ENCODE measurements around the gene NDUFS6.

The NDUFS6 gene

DNA sequence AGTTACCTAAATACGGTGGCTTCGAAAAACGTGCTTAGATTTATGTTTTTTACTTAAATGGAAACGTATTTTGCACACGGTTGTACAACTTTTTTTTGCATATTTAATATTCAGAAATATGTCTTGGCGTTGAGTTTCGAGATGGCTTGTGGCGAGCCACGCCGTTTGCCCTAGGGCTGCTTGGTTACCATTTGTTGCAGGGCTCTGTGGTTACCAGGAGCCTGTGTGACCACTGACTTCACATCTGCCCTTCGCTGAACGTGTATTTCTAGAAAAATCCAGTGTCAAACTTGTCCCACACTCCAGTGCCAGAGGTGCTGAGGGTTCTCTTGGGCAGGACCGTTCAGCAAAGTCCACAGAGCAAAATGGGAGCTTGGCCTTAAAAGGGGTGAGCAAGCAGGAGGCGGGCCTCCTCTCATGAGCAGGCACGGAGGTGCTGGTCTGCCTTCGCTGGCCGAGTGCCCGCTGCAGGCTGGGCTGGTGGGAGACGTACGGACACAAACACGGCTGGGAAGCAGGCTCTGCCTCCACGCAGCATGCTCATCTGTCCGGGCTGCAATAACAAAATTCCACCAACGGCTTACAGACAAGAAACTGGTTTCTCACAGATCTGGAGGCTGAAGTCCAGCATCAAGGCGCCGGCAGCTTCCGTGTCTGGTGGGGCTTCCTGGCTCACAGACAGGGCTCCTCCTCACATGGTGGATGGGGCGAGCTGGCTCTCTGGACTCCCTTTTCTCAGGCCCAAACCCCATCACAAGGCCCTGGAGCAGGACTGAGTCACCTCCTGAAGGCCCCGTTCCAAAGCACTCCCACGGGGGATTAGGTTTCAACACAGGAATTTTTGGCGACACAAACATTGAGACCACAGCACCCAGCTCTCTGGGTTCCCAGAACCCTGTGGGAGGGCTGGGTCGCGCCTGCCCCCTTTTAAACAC is 7.0 kb upstream of the NDUFS6 start:
- TF ChIP-seq NFIC (IDR thresholded peaks at IDR 0.05) (no peak), TAF1 (IDR thresholded peaks at IDR 0.05; ENCODE audit: low read depth) (no peak), TCF12 (IDR thresholded peaks at IDR 0.05; ENCODE audit: low read depth) (no peak), EP300 (IDR thresholded peaks at IDR 0.05; ENCODE audit: borderline replicate concordance) (no peak), CREB1 (IDR thresholded peaks at IDR 0.05; ENCODE audit: low read depth) (no peak), CEBPB (IDR thresholded peaks at IDR 0.05) (no peak), YY1 (IDR thresholded peaks at IDR 0.05; ENCODE audit: low read depth) (no peak), RAD21 (IDR thresholded peaks at IDR 0.05; ENCODE audit: low read depth) (no peak), TEAD4 (IDR thresholded peaks at IDR 0.05) (no peak), ZBTB7A (IDR thresholded peaks at IDR 0.05; ENCODE audit: low read depth) (no peak), EGR1 (IDR thresholded peaks at IDR 0.05) (no peak), FOXM1 (IDR thresholded peaks at IDR 0.05; ENCODE audit: borderline replicate concordance, low read depth) (no peak)
- TF ChIP-seq, protein P1, sequence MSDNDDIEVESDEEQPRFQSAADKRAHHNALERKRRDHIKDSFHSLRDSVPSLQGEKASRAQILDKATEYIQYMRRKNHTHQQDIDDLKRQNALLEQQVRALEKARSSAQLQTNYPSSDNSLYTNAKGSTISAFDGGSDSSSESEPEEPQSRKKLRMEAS (IDR thresholded peaks at IDR 0.05), result no peak
- TF ChIP-seq, protein P2, sequence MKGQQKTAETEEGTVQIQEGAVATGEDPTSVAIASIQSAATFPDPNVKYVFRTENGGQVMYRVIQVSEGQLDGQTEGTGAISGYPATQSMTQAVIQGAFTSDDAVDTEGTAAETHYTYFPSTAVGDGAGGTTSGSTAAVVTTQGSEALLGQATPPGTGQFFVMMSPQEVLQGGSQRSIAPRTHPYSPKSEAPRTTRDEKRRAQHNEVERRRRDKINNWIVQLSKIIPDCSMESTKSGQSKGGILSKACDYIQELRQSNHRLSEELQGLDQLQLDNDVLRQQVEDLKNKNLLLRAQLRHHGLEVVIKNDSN (IDR thresholded peaks at IDR 0.05), result no peak
- TF ChIP-seq, protein P3, sequence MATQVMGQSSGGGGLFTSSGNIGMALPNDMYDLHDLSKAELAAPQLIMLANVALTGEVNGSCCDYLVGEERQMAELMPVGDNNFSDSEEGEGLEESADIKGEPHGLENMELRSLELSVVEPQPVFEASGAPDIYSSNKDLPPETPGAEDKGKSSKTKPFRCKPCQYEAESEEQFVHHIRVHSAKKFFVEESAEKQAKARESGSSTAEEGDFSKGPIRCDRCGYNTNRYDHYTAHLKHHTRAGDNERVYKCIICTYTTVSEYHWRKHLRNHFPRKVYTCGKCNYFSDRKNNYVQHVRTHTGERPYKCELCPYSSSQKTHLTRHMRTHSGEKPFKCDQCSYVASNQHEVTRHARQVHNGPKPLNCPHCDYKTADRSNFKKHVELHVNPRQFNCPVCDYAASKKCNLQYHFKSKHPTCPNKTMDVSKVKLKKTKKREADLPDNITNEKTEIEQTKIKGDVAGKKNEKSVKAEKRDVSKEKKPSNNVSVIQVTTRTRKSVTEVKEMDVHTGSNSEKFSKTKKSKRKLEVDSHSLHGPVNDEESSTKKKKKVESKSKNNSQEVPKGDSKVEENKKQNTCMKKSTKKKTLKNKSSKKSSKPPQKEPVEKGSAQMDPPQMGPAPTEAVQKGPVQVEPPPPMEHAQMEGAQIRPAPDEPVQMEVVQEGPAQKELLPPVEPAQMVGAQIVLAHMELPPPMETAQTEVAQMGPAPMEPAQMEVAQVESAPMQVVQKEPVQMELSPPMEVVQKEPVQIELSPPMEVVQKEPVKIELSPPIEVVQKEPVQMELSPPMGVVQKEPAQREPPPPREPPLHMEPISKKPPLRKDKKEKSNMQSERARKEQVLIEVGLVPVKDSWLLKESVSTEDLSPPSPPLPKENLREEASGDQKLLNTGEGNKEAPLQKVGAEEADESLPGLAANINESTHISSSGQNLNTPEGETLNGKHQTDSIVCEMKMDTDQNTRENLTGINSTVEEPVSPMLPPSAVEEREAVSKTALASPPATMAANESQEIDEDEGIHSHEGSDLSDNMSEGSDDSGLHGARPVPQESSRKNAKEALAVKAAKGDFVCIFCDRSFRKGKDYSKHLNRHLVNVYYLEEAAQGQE (IDR thresholded peaks at IDR 0.05; ENCODE audit: low read depth), result no peak

GRCh38 chr5:1794901-1795290 is 6.3 kb upstream of the NDUFS6 start:
- TF ChIP-seq TEAD4 (IDR thresholded peaks at IDR 0.05) (no peak), EGR1 (IDR thresholded peaks at IDR 0.05) (no peak), YY1 (IDR thresholded peaks at IDR 0.05; ENCODE audit: low read depth) (no peak), RAD21 (IDR thresholded peaks at IDR 0.05; ENCODE audit: low read depth) (no peak), CEBPB (IDR thresholded peaks at IDR 0.05) (no peak), NFIC (IDR thresholded peaks at IDR 0.05) (no peak), TAF1 (IDR thresholded peaks at IDR 0.05; ENCODE audit: low read depth) (no peak), CREB1 (IDR thresholded peaks at IDR 0.05; ENCODE audit: low read depth) (no peak), ZBTB7A (IDR thresholded peaks at IDR 0.05; ENCODE audit: low read depth) (no peak), TCF12 (IDR thresholded peaks at IDR 0.05; ENCODE audit: low read depth) (no peak), EP300 (IDR thresholded peaks at IDR 0.05; ENCODE audit: borderline replicate concordance) (no peak), FOXM1 (IDR thresholded peaks at IDR 0.05; ENCODE audit: borderline replicate concordance, low read depth) (no peak)
- TF ChIP-seq, protein P1 (IDR thresholded peaks at IDR 0.05), result no peak
- TF ChIP-seq, protein P2 (IDR thresholded peaks at IDR 0.05), result no peak
- TF ChIP-seq, protein P3 (IDR thresholded peaks at IDR 0.05; ENCODE audit: low read depth), result no peak

DNA sequence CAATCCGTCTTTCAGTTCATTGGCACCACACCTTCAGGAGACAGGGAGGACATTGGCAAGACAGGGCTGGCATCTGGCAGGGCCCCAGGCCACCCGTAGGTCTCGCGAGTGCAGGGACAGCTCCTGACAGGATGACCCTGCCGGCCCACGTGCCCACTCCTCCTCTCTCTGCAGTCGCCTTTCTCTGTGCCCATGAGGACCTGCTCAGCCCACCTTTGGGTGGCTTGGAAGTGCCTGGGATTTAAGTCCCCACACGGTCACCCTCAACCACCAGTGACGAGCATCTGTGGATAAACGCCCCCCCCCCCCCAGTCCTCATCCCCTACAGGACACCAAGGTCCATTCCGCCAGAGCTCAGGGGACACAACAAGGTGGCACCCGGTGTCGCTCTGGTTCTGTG is 5.7 kb upstream of the NDUFS6 start:
- no peak for TF ChIP-seq YY1 (IDR thresholded peaks at IDR 0.05; ENCODE audit: low read depth)
- no peak for TF ChIP-seq NFIC (IDR thresholded peaks at IDR 0.05)
- no peak for TF ChIP-seq CEBPB (IDR thresholded peaks at IDR 0.05)

- no peak for TF ChIP-seq NFIC (IDR thresholded peaks at IDR 0.05)
- TF ChIP-seq CREB1 (IDR thresholded peaks at IDR 0.05; ENCODE audit: low read depth), result no peak
- TF ChIP-seq YY1 (IDR thresholded peaks at IDR 0.05; ENCODE audit: low read depth), result no peak
- TF ChIP-seq, protein P2 (IDR thresholded peaks at IDR 0.05), result no peak
- no peak for TF ChIP-seq EP300 (IDR thresholded peaks at IDR 0.05; ENCODE audit: borderline replicate concordance)
- no peak for TF ChIP-seq TCF12 (IDR thresholded peaks at IDR 0.05; ENCODE audit: low read depth)
- TF ChIP-seq, protein P1 (IDR thresholded peaks at IDR 0.05), result no peak
- TF ChIP-seq CEBPB (IDR thresholded peaks at IDR 0.05), result no peak
- no peak for TF ChIP-seq FOXM1 (IDR thresholded peaks at IDR 0.05; ENCODE audit: borderline replicate concordance, low read depth)
Observed at GRCh38 chr5:1795931-1796330, 5.3 kb upstream of the NDUFS6 start.

All from Ishikawa (cell line).